ENCODE results near the gene SPATA32.

SPATA32 gene

DNA sequence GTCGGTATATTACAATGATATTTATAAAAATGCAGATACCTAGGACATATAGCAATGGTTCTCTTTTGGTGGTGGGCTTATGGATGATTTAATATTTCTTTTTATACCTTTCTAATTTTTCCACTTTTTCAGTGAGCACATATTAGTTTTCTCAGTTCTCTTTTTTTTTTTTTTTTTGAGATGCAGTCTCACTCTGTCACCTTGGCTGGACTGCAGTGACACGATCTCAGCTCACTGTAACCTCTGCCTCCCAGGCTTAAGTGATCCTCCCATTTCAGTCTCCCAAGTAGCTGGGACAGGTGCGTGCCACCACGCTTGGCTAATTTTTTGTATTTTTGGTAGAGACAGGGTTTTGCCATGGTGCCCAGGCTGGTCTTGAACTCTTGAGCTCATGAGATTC, 39.8 kb upstream of the SPATA32 start:
- H3K4me1 ChIP-seq (ENCODE audit: control insufficient read depth, insufficient read depth, low read length), result peaks cover 4% of the 10 kb centered on the region
- ChIA-PET CTCF (no interaction called here), POLR2A (interaction anchor here (2.0 kb wide), 1 partner anchor 15 kb away, joined by 4 read pairs; the partner anchor contains the start of gene MAP3K14)
- no peak overlapping the region for H3K27ac ChIP-seq (ENCODE audit: extremely low read depth, low read depth, low read length)
- TF ChIP-seq ZBTB1 (tag by site-specific recombination; IDR thresholded peaks at IDR 0.05), result no peak
- TF ChIP-seq ZNF169 (tag by site-specific recombination; IDR thresholded peaks at IDR 0.05), result no peak
- H3K36me3 ChIP-seq (ENCODE audit: control insufficient read depth in 2 of 2, insufficient read depth in 1 of 2, low read length in 2 of 2), result no peaks in the 10 kb centered on the region; a peak in 1 of 3 replicates
- no peak overlapping the region for H3K4me3 ChIP-seq (ENCODE audit: low read depth, low read length)
- H3K9me3 ChIP-seq (ENCODE audit: control insufficient read depth, insufficient read depth, low read depth, low read length), result no peaks in the 10 kb centered on the region

DNA sequence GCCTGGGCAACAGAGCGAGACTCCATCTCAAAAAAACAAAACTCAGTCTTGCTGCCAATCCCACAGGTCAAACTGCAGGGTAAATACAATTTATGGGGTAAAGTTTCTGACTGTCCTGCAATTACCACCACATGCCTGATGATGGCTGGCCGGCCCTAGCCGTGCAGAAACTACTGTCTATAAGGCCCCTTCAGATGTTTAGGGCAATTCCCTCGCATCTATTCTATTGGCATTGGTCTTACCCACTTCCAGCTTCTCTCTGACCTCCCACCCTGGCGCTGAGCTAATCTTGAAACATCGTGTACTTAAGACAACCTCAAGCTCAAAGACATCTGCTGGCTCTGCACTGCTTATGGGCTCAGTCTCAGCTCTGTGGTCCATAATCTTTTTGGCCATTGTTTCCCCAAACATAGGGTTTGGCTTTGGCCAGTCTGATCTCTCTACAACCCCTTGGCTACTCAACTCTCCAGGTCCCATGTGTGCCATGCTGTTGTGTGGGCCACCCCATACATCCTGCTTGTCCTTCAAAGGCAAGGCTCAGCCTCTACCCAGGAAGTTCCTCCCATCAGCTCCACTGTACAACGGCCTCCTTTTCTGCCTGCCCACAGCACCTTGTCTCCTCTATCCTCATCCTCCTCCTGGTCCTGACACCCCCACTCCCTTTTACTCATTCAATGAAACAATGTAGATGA, 38.3 kb upstream of the SPATA32 start:
- H3K4me1 ChIP-seq (ENCODE audit: control insufficient read depth, insufficient read depth, low read length), result no peaks in the 10 kb centered on the region
- peaks cover 0 to 3% of the 10 kb centered on the region in 2 experiments; a peak in 2 of 3 replicates for H3K36me3 ChIP-seq (ENCODE audit: control insufficient read depth in 2 of 2, insufficient read depth in 1 of 2, low read length in 2 of 2)
- no peak overlapping the region for H3K4me3 ChIP-seq (ENCODE audit: low read depth, low read length)
- POLR2A ChIA-PET, result interaction anchor here (0.5 to 1.9 kb wide), 3 partner anchors 8 to 152 kb away, joined by 3 to 7 read pairs (median 5); partner anchors contain the start of gene HEXIM1
- no peaks in the 10 kb centered on the region for H3K9me3 ChIP-seq (ENCODE audit: control insufficient read depth, insufficient read depth, low read depth, low read length)
- TF ChIP-seq, protein P1, sequence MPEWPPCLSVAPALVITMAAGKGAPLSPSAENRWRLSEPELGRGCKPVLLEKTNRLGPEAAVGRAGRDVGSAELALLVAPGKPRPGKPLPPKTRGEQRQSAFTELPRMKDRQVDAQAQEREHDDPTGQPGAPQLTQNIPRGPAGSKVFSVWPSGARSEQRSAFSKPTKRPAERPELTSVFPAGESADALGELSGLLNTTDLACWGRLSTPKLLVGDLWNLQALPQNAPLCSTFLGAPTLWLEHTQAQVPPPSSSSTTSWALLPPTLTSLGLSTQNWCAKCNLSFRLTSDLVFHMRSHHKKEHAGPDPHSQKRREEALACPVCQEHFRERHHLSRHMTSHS (tag by site-specific recombination; IDR thresholded peaks at IDR 0.05), result no peak
- no peak for TF ChIP-seq ZNF19 (tag by site-specific recombination; IDR thresholded peaks at IDR 0.05; ENCODE audit: low read depth)
- TF ChIP-seq ZNF416 (tag by site-specific recombination; IDR thresholded peaks at IDR 0.05), result no peak
- no peak for TF ChIP-seq HOXC10 (CRISPR knock-in tag; IDR thresholded peaks at IDR 0.05)
- no peak for TF ChIP-seq ZNF623 (tag by site-specific recombination; IDR thresholded peaks at IDR 0.05)
- no peak for TF ChIP-seq ZNF610 (tag by site-specific recombination; IDR thresholded peaks at IDR 0.05; ENCODE audit: borderline replicate concordance)
- TF ChIP-seq SP2 (tag by site-specific recombination; IDR thresholded peaks at IDR 0.05), result no peak
- no peak for TF ChIP-seq ZNF658 (tag by site-specific recombination; IDR thresholded peaks at IDR 0.05)
- TF ChIP-seq ZSCAN30 (tag by site-specific recombination; IDR thresholded peaks at IDR 0.05), result no peak
- TF ChIP-seq ZNF843 (tag by site-specific recombination; IDR thresholded peaks at IDR 0.05), result no peak
- TF ChIP-seq ZNF10 (tag by site-specific recombination; IDR thresholded peaks at IDR 0.05), result no peak
- no peak for TF ChIP-seq ZNF211 (tag by site-specific recombination; IDR thresholded peaks at IDR 0.05; ENCODE audit: low read depth)
- no peak for TF ChIP-seq ZFHX2 (tag by site-specific recombination; conservative IDR thresholded peaks at IDR 0.05)
- CTCF ChIA-PET, result interaction anchor here (0.6 to 1.5 kb wide), 6 partner anchors 10 to 271 kb away, joined by 3 to 5 read pairs (median 4); no protein-coding TSS in a partner anchor
- no peak overlapping the region for H3K27ac ChIP-seq (ENCODE audit: extremely low read depth, low read depth, low read length)

DNA sequence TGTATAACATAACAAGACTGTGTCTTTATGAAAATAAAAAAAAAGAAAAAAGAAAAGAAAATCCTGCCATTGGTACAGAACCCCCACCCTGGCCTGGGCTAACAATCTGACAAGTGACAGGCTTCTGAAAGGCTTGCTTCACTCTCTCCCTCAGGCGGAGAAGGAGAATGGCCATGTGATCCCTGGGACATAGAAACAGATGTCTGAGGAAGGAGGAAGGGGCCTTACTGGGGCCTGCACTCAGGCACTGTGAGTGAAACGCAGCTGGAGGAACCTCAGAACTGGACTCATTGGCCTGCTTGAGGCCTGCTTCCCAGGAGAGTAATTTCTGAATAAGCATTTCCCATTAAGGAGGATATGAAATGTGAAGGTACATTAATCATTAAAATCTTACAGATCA, 37.5 kb upstream of the SPATA32 start:
- ChIA-PET POLR2A (interaction anchor here (1.0 to 1.9 kb wide), 2 partner anchors 13 to 18 kb away, joined by 4 to 7 read pairs; partner anchors contain the start of gene MAP3K14), CTCF (interaction anchor here (0.7 to 1.6 kb wide), 5 partner anchors 12 to 86 kb away, joined by 3 to 7 read pairs (median 4); no protein-coding TSS in a partner anchor)
- Histone ChIP-seq H3K36me3 (ENCODE audit: control insufficient read depth in 2 of 2, insufficient read depth in 1 of 2, low read length in 2 of 2) (peaks cover 0 to 3% of the 10 kb centered on the region in 2 experiments; a peak in 2 of 3 replicates), H3K4me1 (ENCODE audit: control insufficient read depth, insufficient read depth, low read length) (no peaks in the 10 kb centered on the region), H3K4me3 (ENCODE audit: low read depth, low read length) (no peak overlapping the region), H3K27ac (ENCODE audit: extremely low read depth, low read depth, low read length) (no peak overlapping the region), H3K9me3 (ENCODE audit: control insufficient read depth, insufficient read depth, low read depth, low read length) (no peaks in the 10 kb centered on the region)
- TF ChIP-seq ZNF335 (tag by site-specific recombination; conservative IDR thresholded peaks at IDR 0.05), result peak; percentile 27; the same call in 1 of the 2 replicates
- TF ChIP-seq ZNF404 (tag by site-specific recombination; IDR thresholded peaks at IDR 0.05), result no peak

Data from HEK293 (cell line).